ENCODE measurements around the gene SLC31A2.

SLC31A2 gene

DNA sequence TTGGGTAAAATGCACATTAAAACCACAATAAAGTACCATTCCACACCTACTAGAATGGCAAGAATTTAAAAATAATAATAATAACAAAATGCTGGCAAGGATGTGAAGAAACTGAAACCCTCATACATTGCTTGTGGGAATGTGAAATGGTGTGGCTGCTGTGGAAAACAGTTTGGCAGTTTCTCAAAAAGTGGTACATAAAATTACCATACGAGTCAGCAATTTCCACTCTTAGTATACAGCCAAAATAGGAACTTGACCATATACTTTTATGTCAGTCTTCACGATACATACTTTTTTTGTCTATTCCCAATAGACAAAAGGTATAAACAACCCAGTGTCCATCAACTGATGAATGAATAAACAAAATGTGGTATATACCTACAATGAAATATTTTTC lies 54.6 kb downstream of the SLC31A2 start:
- POLR2A ChIA-PET = no interaction called here
- DNase-seq = no peak
- H3K36me3 ChIP-seq (ENCODE audit: control insufficient read depth in 4 of 4, insufficient read depth in 4 of 4, low read length in 3 of 4) = peaks cover 13 to 48% (median 28%) of the 10 kb centered on the region in 4 experiments
- H3K4me1 ChIP-seq (ENCODE audit: control extremely low read depth in 1 of 4, control insufficient read depth in 4 of 4, insufficient read depth in 4 of 4, low read length in 3 of 4) = peaks cover 0 to 6% (median 0%) of the 10 kb centered on the region in 4 experiments
- H3K27ac ChIP-seq (ENCODE audit: insufficient read depth in 1 of 2, low read depth in 1 of 2, low read length in 2 of 2, poor library complexity in 1 of 2, severe bottlenecking in 2 of 2) = no peak overlapping the region
- H3K4me3 ChIP-seq (ENCODE audit: control insufficient read depth in 1 of 7, extremely low read depth in 1 of 7, insufficient read depth in 4 of 7, low read depth in 2 of 7, low read length in 6 of 7) = no peak overlapping the region
- CTCF ChIA-PET = no interaction called here
- H3K9me3 ChIP-seq (ENCODE audit: control extremely low read depth in 1 of 5, control insufficient read depth in 4 of 5, insufficient read depth in 2 of 5, low read depth in 1 of 5, low read length in 4 of 5) = no peaks in the 10 kb centered on the region
- H3K27me3 ChIP-seq (replicated peaks in 2 of 5; ENCODE audit: control insufficient read depth in 4 of 5, insufficient read depth in 5 of 5, low read length in 4 of 5) = no peaks in the 10 kb centered on the region
- WGBS (ENCODE audit: insufficient coverage) = no CpG with 5 or more reads among the region's 2 CpGs

DNA sequence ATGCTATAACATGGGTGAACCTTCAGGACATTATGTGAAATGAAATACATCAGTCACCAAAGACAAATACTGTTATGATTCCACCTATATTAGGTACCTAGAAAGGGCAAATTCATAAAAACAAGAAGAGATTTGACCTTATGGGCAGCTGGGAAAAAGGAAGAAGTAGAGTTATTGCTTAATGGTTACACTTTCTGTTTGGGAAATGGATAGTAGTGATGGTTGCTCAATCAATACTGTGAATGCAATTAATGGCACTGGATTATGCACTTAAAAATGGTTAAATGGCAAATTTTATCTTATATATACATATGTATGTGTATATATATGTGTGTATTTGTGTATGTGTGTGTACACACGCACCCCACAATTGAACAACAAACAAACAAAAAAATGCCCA lies 55.1 kb downstream of the SLC31A2 start:
- Histone ChIP-seq H3K27ac (ENCODE audit: insufficient read depth in 1 of 2, low read depth in 1 of 2, low read length in 2 of 2, poor library complexity in 1 of 2, severe bottlenecking in 2 of 2) (no peak overlapping the region), H3K27me3 (replicated peaks in 2 of 5; ENCODE audit: control insufficient read depth in 4 of 5, insufficient read depth in 5 of 5, low read length in 4 of 5) (no peaks in the 10 kb centered on the region), H3K4me3 (ENCODE audit: control insufficient read depth in 1 of 7, extremely low read depth in 1 of 7, insufficient read depth in 4 of 7, low read depth in 2 of 7, low read length in 6 of 7) (no peak overlapping the region), H3K9me3 (ENCODE audit: control extremely low read depth in 1 of 5, control insufficient read depth in 4 of 5, insufficient read depth in 2 of 5, low read depth in 1 of 5, low read length in 4 of 5) (no peaks in the 10 kb centered on the region), H3K36me3 (ENCODE audit: control insufficient read depth in 4 of 4, insufficient read depth in 4 of 4, low read length in 3 of 4) (peaks cover 13 to 53% (median 31%) of the 10 kb centered on the region in 4 experiments), H3K4me1 (ENCODE audit: control extremely low read depth in 1 of 4, control insufficient read depth in 4 of 4, insufficient read depth in 4 of 4, low read length in 3 of 4) (peaks cover 0 to 6% (median 0%) of the 10 kb centered on the region in 4 experiments)
- DNase-seq = no peak
- no CpG with 5 or more reads among the region's 1 CpG for WGBS (ENCODE audit: insufficient coverage)
- POLR2A ChIA-PET = no interaction called here
- CTCF ChIA-PET = interaction anchor here (1.6 kb wide), 1 partner anchor 15 kb away, joined by 4 read pairs; the partner anchor contains the start of gene FKBP15

DNA sequence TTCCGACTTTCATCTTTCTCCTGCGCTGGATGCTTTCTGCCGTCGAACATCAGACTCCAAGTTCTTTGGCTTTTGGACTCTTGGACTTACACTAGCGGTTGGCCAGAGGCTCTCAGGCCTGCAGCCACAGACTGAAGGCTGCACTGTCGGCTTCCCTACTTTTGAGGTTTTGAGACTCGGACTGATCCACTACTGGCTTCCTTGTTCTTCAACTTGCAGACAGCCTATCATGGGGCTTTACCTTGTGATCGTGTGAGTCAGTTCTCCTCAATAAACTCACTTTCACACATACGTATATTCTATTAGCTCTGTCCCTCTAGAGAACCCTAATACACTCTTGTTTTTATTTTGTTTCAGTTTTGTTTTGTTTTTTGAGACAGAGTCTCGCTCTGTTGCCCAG lies 60.0 kb downstream of the SLC31A2 start:
- Histone ChIP-seq H3K4me1 (ENCODE audit: control extremely low read depth in 1 of 4, control insufficient read depth in 4 of 4, insufficient read depth in 4 of 4, low read length in 3 of 4) (peaks cover 0 to 10% (median 5%) of the 10 kb centered on the region in 4 experiments), H3K36me3 (ENCODE audit: control insufficient read depth in 4 of 4, insufficient read depth in 4 of 4, low read length in 3 of 4) (peaks cover 5 to 32% (median 18%) of the 10 kb centered on the region in 4 experiments), H3K9me3 (ENCODE audit: control extremely low read depth in 1 of 5, control insufficient read depth in 4 of 5, insufficient read depth in 2 of 5, low read depth in 1 of 5, low read length in 4 of 5) (no peaks in the 10 kb centered on the region), H3K27me3 (replicated peaks in 2 of 5; ENCODE audit: control insufficient read depth in 4 of 5, insufficient read depth in 5 of 5, low read length in 4 of 5) (no peaks in the 10 kb centered on the region), H3K27ac (ENCODE audit: insufficient read depth in 1 of 2, low read depth in 1 of 2, low read length in 2 of 2, poor library complexity in 1 of 2, severe bottlenecking in 2 of 2) (no peak overlapping the region), H3K4me3 (ENCODE audit: control insufficient read depth in 1 of 7, extremely low read depth in 1 of 7, insufficient read depth in 4 of 7, low read depth in 2 of 7, low read length in 6 of 7) (no peak overlapping the region)
- CTCF ChIA-PET = no interaction called here
- 96% methylated on average over 9 of the region's 10 CpGs for WGBS (ENCODE audit: insufficient coverage)
- no peak for DNase-seq
- POLR2A ChIA-PET = no interaction called here

All from common myeloid progenitor, CD34-positive (primary cell).